HG03159 (cell line): ENCODE results near the gene P2RX4.
"Not testable (repeated sequence)": the region's sequence is repeated elsewhere in the genome, so short reads cannot be mapped to it uniquely, and the experiment has no call there.

Experiments used
- ATAC-seq: cut with Tn5 transposase; IDR thresholded peaks from one replicate; pipeline ENCODE4 v1.9.1; 2021; ENCODE audit warnings: mild to moderate bottlenecking, moderate library complexity; ENCODE audit not compliant: unreplicated experiment

P2RX4 gene

GRCh38 chr12:121273364-121273896, 63.5 kb downstream of the P2RX4 start:
- ATAC-seq, result no peak

DNA sequence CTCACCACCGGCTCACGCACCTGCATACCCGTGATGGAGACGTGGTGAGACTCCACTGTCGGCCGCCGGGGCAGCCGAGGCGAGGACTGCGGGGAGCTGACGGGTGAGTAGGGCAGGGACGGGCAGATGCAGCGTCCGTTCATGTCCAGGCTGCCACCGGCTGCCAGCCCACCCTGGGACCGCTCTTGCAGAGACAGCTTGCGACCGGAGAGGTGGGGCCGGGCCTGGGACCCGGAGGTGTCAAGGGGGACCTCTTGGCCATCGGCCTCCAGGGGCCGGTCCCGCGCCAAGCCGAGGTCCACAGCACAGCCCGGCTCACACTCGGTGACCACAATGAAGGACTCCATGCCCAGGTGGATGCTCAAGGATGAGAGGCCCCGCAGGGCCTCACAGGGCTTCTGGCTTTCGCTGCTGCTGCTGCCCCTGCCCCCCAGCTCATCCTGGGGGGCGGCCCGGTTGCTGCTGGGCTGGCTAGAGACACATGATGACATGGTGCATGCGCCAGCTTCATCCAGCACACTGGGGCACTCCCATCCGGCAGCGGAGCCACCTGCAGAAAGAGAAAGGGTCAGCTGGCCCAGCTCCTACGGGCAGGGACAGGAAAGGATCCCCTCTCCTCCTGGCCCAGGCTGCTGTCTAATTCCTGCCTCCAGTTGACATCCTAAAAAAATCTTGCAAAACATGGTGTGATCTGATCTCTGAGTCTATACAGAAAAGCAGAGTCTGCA, 64.3 kb downstream of the P2RX4 start:
- no peak for ATAC-seq

DNA sequence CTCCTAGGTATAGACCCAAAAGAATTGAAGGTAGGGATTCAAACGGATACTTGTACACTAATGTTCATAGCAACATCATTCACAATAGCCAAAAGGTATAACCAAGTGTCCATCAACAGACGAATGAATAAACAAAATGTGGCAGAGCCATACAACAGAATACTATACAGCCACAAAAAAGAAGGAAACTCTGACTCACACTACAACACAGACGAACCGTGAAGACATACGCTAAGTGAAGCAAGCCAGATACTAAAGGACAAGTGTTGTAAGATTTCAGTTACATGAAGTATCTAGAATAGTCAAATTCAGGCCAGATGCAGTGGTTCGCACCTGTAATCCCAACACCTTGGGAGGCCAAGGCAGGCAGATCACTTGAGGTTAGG, 67.4 kb downstream of the P2RX4 start:
- ATAC-seq, result no peak

DNA sequence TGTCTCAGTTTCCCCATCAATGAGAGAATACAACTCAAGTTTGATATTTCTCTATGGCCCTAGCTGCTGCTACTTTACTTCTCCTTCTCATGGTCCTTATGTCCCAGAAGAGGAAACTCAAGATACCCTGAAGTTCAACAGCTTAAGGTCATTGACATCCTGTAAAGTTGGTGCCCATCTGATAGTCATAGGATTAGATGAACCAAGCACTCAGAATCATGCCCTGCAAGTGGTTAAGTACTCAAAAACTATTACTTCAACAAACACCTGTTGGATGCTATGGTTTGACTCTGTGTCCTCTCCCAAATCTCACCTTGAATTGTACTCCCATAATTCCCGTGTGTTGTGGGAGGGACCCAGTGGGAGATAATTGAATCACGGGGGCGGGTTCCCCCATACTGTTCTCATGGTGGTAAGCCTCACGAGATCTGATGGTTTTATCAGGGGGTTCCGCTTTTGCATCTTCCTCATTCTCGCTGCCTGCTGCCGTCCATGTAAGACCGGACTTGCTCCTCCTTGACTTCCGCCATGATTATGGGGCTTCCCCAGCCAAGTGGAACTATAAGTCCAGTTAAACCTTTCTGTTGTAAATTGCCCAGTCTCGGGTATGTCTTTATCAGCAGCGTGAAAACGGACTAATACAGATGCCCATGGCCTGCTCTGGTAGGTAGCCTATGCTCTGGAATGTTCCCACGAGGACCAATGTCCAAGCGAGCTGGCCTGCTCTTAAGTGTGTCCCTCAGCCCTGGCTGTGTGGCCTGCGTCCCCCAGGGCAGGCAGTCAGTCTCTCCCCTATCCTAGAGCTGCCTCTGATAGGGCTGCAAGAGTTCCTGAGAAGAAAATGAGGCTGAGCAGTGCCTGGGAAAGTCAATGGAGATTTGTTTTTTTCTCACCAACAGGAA, 68.5 kb downstream of the P2RX4 start:
- ATAC-seq, result no peak

GRCh38 chr12:121279071-121279375, 69.1 kb downstream of the P2RX4 start:
- ATAC-seq, result no peak

- ATAC-seq, result no peak
Observed at GRCh38 chr12:121279507-121279915, 69.6 kb downstream of the P2RX4 start.

GRCh38 chr12:121280531-121280930, 70.6 kb downstream of the P2RX4 start:
- ATAC-seq, result not testable (repeated sequence)

- not testable (repeated sequence) for ATAC-seq
Observed at GRCh38 chr12:121281116-121281515, 71.2 kb downstream of the P2RX4 start.

DNA sequence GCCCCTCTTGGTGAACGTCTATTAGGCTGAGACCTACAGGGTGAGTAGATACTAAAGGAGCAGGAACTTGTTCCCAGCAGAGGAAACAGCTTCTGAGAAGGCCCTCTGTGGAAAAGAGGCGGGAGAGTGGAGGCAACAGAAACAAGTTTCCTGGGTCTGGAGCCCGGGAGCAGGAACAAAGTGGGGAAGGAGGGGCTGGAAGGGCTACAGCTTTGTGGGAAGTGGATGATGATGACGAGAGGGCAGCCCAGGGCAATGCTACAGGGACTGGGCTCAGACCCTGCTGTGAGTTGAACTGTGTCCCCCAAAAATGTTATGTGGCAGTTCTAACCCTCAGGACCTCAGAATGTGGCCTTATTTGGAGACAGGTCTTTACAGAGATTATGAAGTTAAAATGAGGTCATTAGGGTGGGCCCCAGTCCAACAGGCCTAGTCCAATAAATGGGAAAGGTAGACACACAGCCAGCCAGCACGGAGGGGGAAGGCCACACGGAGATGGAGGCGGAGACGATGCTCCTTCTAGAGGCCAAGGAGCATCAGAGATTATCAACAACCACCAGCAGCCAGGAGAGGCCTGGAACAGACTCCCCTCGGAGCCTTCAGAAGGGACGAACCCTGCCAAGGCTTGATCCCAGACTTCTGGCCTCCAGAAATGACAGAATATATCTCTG, 72.3 kb downstream of the P2RX4 start:
- no peak for ATAC-seq

DNA sequence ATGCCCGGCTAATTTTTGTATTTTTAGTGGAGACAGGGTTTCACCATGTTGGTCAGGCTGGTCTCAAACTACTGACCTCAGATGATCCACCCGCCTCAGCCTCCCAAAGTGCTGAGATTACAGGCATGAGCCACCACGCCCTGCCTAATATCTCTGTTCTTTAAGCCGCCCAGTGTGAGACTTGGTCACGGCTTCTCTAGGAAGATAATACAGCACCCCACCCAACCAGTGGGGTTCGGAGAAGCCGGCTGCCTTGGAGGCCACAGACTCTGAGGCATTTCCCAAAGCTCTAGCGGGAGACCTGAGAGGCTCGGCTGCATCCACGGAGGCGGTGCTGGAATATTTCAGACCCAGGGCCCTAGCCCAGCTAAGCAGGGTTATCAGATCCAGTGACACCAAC, 73.0 kb downstream of the P2RX4 start:
- ATAC-seq, result not testable (repeated sequence)

GRCh38 chr12:121283388-121283787, 73.5 kb downstream of the P2RX4 start:
- ATAC-seq, result no peak
